HFFc6 (cell line): ENCODE measurements around the gene MYH6. TPM values are rescaled to one million over a fixed set of nuclear protein-coding genes. Genes with fewer than 3 reads are reported as not detected.

Experiments used
- DNase-seq: peaks from one replicate; pipeline ENCODE4 v3.0.0-alpha.2; 2018
- H3K27ac Mint-ChIP-seq: 2 replicates; pipeline ENCODE4 v1.8.0; 2020; ENCODE audit warnings: mild to moderate bottlenecking, mixed read lengths
- H3K27me3 Mint-ChIP-seq: 2 replicates; pipeline ENCODE4 v1.8.0; 2021; ENCODE audit warnings: mild to moderate bottlenecking, moderate library complexity, mixed read lengths; ENCODE audit not compliant: insufficient read depth
- H3K36me3 Mint-ChIP-seq: 2 replicates; pipeline ENCODE4 v1.8.0; 2021; ENCODE audit warnings: low read depth, mixed read lengths
- H3K4me1 Mint-ChIP-seq: 2 replicates; pipeline ENCODE4 v1.8.0; 2020; ENCODE audit warnings: low read depth, mixed read lengths
- H3K4me3 Mint-ChIP-seq: 2 replicates; pipeline ENCODE4 v1.8.0; 2020; ENCODE audit warnings: mild to moderate bottlenecking, moderate library complexity, mixed read lengths
- H3K9me3 Mint-ChIP-seq: 2 replicates; pipeline ENCODE4 v1.8.0; 2020; ENCODE audit warnings: mild to moderate bottlenecking, mixed read lengths
- total RNA-seq, 6 experiments: library from RNA; stranded (reverse); fragmentation: NEBNext Ultra II Directional; extraction: Animal tissue kit (Norgen Biotek cat#: 25700); gene quantifications; 2 replicates in 1 of 6; 3 replicates in 5 of 6; pipeline ENCODE4 v1.2.3, GENCODE V29; 2021
- TF ChIP-seq, protein P1 (sequence below): fragments of 200-600 bp; sonication (generic); IDR thresholded peaks from 2 replicates; pipeline ENCODE4 v1.5.0; 2021; ENCODE audit warnings: antibody characterized with exemption, mild to moderate bottlenecking

Gene MYH6
- total RNA-seq, 6 experiments from 2014 or later = not detected

DNA sequence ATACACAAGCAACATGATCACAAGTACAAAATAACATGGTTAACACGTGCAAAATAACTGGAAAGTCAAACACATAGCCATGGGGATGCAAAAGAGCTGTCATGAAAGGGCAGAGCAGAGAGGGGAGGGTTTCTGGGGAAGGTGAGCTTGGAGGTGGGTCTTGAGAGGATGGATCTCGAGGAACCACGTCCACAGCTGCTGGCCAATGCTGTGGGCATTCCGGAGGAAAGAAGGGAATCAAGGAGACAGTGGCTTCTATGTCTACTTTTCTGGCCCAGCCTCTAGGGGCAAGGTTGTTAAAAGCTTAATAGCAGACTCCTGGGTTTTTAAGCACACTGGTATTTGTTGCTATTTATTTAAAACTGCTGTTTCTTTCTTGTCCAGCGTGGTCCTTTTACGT lies 35.8 kb upstream of the MYH6 start:
- Mint-ChIP-seq H3K27ac (no peak overlapping the region), H3K4me3 (no peak overlapping the region), H3K4me1 (0 out of 2 replicates have a peak, but pooled peaks cover 4% of the 10 kb centered on the region), H3K9me3 (no peaks in the 10 kb centered on the region), H3K27me3 (peaks cover 42% of the 10 kb centered on the region), H3K36me3 (no peaks in the 10 kb centered on the region)
- TF ChIP-seq, protein P1, sequence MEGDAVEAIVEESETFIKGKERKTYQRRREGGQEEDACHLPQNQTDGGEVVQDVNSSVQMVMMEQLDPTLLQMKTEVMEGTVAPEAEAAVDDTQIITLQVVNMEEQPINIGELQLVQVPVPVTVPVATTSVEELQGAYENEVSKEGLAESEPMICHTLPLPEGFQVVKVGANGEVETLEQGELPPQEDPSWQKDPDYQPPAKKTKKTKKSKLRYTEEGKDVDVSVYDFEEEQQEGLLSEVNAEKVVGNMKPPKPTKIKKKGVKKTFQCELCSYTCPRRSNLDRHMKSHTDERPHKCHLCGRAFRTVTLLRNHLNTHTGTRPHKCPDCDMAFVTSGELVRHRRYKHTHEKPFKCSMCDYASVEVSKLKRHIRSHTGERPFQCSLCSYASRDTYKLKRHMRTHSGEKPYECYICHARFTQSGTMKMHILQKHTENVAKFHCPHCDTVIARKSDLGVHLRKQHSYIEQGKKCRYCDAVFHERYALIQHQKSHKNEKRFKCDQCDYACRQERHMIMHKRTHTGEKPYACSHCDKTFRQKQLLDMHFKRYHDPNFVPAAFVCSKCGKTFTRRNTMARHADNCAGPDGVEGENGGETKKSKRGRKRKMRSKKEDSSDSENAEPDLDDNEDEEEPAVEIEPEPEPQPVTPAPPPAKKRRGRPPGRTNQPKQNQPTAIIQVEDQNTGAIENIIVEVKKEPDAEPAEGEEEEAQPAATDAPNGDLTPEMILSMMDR = no peak
- no peak for DNase-seq

DNA sequence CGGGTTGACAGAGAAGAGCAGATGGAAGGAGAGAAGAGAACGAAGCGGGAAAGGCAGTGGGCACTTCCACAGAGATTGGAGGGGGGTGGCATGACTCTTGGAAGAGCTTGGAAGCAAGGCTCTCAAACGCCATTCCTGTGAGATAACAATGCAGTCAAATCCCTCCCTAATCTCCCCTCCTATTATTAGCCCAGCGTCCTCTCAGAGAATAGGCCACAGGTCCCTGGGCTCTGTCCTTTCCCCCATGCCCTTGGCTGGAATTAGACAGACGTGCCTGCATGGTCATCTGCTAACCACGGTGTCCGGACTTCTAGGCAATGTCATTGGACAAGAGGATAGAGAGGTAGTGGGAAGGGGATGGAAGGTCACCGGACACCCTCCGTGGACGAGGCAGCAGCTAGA lies 35.3 kb upstream of the MYH6 start:
- Mint-ChIP-seq H3K9me3 (no peaks in the 10 kb centered on the region), H3K27me3 (peaks cover 42% of the 10 kb centered on the region), H3K27ac (no peak overlapping the region), H3K36me3 (no peaks in the 10 kb centered on the region), H3K4me3 (no peak overlapping the region), H3K4me1 (0 out of 2 replicates have a peak, but pooled peaks cover 4% of the 10 kb centered on the region)
- no peak for DNase-seq
- TF ChIP-seq, protein P1 = no peak

GRCh38 chr14:23442721-23443356 lies 34.8 kb upstream of the MYH6 start:
- 0 out of 2 replicates have a peak, but pooled peaks cover 4% of the 10 kb centered on the region for H3K4me1 Mint-ChIP-seq
- no peaks in the 10 kb centered on the region for H3K36me3 Mint-ChIP-seq
- H3K27ac Mint-ChIP-seq = no peak overlapping the region
- H3K27me3 Mint-ChIP-seq = peaks cover 41% of the 10 kb centered on the region
- no peaks in the 10 kb centered on the region for H3K9me3 Mint-ChIP-seq
- no peak for DNase-seq
- TF ChIP-seq, protein P1 = no peak
- H3K4me3 Mint-ChIP-seq = no peak overlapping the region

GRCh38 chr14:23441076-23441475 lies 33.0 kb upstream of the MYH6 start:
- H3K36me3 Mint-ChIP-seq = no peaks in the 10 kb centered on the region
- H3K27ac Mint-ChIP-seq = no peak overlapping the region
- no peaks in the 10 kb centered on the region for H3K9me3 Mint-ChIP-seq
- DNase-seq = no peak
- H3K27me3 Mint-ChIP-seq = peaks cover 45% of the 10 kb centered on the region
- H3K4me3 Mint-ChIP-seq = no peak overlapping the region
- H3K4me1 Mint-ChIP-seq = 0 out of 2 replicates have a peak, but pooled peaks cover 4% of the 10 kb centered on the region
- TF ChIP-seq, protein P1 = no peak

DNA sequence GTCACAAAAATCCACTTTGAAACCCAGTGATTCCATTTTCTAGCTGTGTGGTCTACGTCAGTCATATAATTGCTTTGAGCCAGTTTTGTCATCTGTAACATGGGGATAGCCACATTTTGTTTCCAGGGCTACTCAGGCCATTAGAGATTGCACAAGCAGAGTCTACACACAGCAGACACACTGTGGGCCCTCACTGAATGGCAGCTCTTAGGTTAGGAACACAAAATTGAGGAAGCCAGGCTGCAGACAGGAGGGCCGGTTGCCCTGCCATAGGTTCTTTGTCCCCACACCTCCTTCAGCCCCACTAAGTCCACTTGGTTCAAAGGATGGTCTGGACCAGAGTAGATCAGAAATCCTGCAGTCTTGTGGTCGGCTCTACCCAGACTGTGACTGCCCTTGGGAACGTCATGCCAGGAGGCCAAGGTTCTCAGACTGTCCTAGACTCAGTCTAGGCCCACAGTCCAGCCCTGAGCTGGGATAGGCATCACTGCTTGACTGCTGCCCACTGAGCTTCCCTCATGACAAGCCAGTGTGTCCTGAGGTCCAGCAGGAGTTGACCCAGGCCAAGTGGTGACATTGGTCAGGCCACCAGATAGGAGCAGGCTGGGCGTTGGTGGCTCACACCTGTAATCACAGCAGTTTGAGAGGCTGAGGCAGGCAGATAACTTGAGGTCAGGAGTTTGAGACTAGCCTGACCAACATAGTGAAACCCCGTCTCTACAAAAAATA lies 31.2 kb upstream of the MYH6 start:
- Mint-ChIP-seq H3K4me1 (0 out of 2 replicates have a peak, but pooled peaks cover 4% of the 10 kb centered on the region), H3K4me3 (no peak overlapping the region), H3K27me3 (peaks cover 42% of the 10 kb centered on the region), H3K9me3 (no peaks in the 10 kb centered on the region), H3K27ac (no peak overlapping the region), H3K36me3 (no peaks in the 10 kb centered on the region)
- TF ChIP-seq, protein P1 = no peak
- DNase-seq = no peak
